ENCODE results near the gene DDR1.
A peak's percentile ranks its signal among the peaks of the same experiment; 100 is the strongest.
"Not testable (repeated sequence)": the region's sequence is repeated elsewhere in the genome, so short reads cannot be mapped to it uniquely, and the experiment has no call there.

DDR1 gene

DNA sequence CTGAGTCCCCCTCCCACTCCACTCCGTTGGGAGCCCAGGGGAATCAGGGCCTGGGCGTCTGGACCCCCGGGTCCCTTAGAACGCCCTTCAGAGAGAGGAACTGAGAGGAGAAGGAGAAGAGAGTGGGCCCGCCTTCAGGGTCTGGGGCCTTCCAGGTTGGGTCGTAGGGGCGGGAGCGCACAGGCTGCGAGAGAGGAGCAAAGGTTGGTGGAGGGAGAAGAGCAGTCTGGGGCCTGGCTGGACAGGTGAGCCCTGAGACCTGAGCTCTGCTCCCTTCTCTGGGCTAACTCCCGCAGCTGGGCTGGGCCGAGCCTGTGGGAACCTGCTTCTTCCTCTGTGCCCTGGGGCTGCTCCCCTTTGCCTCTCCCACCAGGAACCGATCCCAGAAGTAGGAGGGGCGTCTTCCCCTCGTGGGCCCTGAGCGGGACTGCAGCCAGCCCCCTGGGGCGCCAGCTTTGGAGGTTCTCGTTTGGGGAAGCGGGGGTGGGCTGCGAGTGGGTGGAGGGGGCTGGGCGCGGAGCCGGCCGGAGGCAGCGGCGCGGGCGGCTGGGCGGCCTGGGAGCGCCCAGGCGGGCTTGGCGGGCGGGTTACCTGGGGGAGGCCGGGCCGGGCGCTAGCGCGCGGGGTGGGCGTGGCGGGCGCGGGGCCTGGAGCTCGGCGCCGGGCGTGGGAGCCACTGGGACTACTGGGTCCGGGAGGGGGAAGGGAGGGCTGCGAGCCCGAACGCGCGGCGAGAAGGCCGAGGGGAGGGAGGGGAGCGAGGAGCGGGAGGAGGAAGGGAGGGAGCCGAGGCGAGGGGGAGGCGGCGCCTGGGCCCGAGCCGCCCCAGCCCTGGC, at the start of gene DDR1:
DDR1 (plus strand) TSS at position 835 of the 836 bp plus-strand sequence. CDS start 4,211 bp downstream, outside the sequence.
- peak in 12 of 14 donors; percentile 60 to 94 (median 83) for DNase-seq

DNA sequence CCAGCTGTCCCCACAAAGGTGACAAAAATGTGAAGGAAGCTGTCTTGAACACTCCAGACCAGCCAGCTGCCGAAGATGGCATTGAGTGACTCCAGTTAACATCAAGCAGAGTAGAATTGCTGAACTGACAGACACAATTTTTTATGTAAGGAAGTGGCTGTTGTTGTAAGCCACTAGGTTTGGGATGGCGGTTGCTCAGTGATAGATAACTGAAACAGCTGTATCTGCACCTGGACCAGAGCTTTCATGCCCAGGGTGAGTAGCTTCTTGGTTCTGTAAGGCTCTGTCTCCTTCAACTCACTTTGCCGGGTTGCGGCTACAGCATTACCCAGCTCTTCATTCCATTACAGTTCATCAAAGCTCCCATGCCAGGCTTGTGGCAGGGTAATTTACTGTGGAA, 49.7 kb upstream of the DDR1 start:
- no peak for DNase-seq

DNA sequence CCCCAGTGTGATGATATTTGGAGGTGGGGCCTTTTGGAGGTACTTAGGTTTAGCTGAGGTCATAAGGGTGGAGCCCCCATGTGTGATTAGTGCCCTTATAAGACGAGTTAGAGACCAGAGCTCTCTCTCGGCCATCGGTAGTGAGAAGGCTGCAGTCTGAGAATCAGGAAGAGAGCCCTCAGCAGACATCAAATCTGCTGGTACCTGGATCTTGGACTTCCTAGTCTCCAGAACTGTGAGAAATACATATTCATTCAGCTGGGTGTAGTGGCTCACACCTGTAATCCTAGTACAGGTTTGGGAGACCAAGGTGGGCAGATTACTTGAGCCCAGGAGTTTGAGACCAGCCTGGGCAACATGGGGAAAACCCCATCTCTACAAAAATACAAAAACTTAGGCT, 48.7 kb upstream of the DDR1 start:
- DNase-seq: no peak

DNA sequence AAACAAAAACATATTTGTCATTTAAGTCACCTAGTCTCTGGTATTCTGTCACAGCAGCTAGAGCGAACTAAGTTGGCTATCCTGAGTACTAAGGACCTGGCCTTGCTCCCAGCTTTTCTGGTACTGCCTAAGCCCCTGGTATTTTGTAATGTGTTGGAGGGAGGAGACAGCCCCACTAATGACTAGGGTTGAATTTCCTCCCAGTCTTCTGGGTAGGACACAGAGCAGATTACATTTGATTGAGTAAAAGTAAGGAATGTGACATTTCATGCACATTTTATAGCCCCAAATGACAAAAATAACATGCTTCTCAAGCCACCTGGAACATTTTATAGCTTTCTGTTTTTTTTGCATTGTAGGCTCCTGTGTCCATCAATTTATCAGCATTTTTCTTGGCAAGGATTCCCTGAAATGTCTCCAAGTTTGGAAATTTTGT, 47.9 kb upstream of the DDR1 start:
- DNase-seq: peak in 2 of 14 donors; percentile 6 to 8

DNA sequence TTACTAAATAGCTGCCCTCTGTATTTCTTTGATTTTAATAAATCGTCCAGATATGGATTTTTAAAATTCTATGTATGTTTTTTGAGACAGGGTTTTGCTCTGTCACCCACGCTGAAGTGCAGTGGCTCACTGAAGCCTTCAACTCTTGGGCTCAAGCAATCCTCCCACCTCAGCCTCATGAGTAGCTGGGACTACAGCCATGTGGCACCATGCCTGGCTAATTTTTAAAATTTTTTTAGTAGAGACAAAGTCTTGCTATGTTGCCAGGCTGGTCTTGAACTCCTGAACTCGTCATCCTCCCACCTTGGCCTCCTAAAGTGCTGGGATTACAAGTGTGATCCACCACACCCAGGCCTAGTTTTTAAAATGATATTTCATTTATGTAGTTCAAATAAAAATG, 47.4 kb upstream of the DDR1 start:
- no peak for DNase-seq

DNA sequence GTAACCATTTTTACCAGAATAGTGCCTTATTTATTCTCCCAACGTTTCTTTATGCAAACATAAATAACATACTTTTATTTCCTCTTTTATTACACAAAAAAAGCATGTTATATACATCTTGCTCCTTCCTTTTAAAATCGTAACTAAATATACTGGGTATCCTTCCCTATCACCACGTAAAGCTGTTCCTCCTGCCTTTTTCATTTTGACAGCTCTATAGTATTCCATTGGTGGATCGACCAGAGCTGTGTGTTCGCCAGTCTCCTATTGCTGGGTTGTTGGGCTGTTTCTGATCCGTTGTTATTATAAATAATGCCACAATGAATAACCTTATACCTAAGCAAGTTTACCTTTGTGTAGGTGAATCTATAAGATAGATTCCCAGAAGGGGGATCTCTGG, 46.9 kb upstream of the DDR1 start:
- no peak for DNase-seq

DNA sequence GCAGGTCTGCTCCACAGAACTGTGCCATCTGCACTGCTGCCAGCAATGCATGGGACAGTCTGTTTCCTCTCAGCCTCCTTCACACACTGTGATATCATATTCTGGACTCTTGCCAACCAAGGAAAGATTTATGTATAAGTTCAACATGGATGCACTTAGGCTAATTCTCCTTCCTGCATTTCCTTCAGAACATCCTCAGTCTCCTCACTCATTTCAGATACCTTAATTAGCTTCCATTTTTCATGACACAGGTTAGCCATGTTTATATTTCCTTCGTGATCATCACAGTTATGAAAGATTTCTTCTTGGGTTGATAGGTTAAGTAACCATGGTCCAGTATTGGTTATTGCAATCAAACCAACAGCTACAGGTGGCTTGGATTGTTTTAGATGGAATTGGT, 46.4 kb upstream of the DDR1 start:
- DNase-seq: no peak

DNA sequence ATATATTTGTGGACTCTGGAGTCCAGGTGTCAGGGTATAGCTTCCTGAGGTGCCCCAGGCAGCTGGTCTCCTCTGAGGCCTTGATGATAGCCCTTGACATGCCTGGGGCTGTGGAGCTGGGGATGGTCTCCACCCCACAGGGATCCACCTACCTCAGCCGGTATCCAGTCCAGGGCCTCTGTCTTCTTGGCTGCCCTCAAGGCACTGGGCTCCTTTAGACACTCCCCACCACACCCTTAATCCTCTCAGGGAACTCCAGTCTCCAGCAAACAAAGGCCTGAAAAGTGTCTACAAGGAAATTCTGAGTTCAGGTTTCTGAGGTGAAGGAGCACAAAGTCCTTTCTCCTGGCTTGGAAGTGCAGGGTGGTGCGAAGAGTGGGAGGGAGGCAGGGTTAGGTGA, 44.6 kb upstream of the DDR1 start:
- DNase-seq: no peak

DNA sequence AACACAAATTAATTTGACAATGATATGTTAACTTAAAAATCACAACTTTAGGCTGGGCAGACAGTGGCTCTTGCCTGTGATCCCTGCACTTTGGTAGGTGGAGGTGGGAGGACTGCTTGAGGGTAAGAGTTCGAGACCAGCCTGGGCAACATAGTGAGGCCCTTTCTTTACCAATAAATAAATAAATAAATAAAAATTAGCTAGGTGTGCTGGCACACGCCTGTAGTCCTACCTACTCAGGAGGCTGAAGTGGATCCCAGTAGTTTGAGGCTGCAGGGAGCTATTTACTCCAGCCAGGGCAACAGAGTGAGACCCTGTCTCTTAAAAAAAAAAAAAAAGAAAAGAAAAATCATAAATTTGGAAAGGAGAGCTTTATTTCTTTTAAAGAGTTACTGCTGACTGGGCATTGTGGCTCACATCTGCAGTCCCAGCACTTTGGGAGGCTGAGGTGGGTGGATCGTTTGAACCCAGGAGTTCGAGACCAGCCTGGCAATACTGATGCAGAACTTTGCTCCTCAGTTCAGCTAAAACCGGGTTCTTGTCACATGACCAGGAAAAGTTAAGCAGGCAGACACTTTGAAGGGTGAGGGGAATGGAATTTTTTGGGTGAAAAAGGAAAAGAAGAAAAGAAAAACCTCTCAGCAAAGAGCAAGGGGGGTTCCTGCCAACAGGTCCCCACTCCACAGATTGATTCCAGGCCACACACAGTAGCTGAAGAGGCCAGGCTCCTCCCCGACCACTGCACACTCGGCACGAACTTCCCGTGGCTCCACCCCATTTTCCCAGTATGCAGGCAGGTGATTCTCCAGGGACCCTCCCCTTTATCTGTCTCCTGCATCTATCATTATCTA, 44.0 kb upstream of the DDR1 start:
- DNase-seq: no peak

DNA sequence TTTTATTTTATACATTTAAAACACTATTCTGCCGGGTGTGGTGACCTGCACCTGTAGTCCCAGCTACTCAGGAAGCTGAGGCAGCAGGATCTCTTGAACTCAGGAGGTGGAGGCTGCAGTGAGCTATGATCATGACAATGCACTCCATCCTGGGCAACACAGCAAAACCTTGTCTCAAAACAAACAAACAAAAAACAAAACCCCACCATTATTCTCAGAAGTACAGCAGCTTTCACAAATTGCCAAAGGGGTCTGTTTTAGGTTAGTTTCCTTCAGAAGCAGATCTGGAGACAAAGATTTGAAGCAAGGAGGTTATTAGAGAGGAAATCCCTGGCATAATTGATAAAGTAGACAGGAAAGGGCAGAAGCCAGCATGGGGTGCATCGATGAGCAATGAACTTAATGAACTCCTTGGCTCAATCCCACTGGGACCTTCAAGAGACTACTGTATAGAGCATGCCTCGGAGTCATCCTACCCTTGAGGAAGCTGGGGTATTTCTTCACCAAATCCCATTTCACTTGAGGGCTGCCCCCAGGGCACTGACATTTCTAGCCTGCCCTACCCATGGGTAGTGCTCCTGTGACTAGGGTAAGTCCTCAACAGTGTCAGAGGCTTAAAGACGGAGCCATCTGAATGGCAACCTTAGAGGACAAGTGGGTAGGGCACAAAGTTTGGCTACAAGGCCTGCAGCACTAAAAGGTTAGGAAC, 43.2 kb upstream of the DDR1 start:
- no peak for DNase-seq

DNA sequence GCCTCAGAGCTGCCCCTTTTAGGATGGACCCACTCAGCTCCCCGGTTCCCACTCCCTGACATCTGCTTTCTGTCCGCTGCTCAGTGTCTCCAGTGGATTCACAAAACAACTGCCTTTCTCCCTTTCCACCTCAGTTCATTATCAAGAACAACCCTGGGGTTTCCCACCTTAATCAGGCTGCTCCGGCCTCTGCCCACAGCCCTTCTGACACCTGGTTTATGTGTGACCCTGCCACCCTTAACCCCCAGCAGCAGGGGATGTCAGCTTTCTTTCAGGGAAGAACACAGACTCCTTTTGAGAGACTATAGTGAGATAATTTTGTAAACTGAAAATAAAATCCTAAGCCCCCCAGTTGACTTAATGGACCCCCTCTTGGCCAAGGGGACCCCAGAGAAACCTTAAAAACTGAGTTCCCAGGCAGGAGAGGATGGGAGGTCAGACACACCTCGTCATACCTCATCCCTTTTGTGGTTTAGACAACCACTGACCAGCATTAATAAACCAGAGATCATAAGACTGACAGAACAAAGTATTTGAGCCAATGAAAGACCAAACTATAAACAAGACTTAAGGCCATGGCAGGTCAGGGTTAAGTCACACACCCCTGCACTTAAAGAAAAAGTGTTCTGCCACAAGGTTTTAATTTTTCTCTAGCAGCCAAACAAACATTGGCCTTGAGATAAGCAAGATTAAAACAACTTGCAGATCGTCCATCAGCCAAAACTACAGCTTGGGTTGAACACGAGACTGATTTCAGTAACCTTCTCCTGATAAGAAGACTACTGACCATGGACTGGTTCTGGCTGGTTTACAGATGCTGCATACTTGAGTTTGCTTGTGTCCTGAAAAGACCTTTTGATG, 42.4 kb upstream of the DDR1 start:
- no peak for DNase-seq

DNA sequence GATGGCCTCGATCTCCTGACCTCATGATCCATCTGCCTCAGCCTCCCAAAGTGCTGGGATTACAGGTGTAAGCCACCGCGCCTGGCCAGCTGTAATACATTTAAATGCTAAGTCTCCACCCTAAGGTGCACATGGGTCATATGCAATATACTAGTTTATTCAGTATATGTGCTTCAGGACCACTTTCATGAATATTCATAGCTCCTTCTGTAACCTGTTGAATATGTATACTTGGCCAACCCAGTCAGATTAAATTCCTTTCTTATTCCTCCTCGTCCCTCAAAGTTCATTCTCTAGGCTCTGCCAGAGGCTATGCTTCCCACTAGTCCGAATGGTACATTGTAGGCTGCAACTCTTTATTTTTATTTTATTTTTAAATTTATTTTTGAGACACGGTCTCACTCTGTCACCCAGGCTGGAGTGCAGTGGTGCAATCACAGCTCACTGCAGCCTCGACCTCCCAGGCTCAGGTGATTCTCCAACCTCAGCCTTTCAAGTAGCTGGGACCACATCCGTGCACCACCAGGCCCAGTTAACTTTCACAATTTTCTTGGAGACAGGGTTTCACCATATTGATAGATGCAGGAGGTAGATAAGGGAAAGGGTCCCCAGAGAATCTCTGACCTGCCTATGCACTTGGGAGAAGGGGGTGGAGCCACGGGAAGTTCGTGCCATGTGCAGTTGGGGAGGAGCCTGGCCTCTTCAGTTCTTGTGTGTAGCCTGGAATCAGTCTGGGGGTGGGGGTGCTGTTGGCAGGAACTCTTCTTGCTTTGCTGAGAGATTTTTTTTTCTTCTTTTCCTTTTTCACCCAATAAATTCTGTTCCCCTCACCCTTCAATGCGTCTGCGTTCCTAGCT, 41.3 kb upstream of the DDR1 start:
- DNase-seq: no peak

DNA sequence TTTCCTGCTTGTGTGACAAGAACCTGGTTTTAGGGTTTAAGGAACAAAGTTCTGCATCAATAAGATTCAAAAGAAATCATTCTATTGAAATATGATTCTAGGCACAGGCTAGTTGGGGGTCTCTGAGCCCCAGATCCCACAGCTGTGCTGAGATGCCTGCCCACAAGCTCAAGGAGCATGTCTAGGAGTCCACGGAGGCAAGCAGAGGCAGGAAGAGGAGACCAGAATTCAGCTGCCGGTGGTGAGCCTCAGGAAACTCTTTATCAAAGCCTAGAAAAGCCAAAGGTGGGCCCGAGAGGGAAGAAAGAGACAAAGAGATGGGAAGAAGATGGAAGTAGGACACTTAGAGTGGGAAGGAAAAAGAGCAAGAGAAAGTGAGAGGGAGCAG, 40.7 kb upstream of the DDR1 start:
- DNase-seq: no peak

DNA sequence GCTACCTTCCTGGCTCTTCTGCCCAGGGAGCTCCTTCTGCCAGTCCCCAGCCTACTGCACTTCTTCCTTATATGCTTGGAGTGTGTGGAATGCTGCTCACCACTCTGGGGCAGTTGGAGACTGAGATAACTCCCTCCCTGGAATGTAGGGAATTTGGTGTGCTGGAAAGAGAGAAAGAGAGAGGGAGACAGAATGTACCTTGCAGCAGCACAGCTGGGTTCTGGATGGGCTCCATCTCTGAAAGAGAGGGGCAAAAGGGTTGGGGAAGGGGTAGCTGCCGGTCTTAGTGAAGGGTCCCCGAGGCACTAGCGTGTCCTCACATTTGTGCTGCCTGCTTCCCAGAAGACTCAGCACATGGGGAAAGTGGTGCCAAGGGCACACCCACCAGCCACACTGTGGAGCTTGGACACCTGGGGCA, 40.2 kb upstream of the DDR1 start:
- no peak for DNase-seq

DNA sequence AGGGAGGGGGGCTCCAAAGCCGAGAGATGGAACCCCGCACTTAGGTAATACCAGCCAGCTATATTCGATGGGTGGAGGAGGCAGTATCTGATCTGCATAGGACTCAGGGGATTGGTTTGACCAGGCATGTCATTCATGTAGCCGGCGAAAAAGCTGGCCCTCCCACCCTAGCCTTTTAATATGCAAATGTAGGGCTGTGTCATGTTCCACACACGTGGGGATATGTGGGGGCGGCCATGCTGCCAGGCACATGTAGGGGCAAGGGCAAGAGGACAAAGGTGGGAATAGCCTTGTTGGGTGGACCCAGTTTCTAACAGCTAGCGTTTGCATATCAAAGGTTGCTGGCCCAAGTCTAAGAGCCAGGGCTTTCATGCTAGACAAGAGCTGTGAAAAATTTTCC, 39.1 kb upstream of the DDR1 start:
- no peak for DNase-seq

DNA sequence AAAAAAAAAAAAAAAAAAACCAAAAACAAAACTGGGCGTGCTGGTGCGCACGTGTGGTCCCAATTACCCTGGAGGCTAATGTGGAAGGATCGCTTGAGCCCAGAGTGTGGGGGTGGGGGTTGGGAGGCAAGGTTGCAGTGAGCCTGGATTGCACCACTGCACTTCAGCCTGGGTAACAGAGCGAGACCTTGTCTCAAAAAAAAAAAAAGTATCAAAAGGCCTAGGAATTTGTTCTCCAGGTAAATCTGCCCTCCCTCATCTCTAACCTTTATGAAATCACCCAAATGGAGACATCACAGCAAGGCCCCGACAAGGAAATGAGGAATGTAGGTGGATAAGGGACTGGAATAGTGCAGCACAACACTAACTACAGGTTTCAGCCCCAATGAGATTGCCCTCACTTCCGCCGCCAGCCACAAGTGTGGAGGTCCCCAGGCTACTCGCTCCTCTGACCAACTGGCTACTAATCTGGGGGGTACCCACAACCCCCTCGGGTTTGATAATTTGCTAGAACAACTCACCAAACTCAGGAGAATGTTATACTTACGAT, 36.8 kb upstream of the DDR1 start:
- no peak for DNase-seq

DNA sequence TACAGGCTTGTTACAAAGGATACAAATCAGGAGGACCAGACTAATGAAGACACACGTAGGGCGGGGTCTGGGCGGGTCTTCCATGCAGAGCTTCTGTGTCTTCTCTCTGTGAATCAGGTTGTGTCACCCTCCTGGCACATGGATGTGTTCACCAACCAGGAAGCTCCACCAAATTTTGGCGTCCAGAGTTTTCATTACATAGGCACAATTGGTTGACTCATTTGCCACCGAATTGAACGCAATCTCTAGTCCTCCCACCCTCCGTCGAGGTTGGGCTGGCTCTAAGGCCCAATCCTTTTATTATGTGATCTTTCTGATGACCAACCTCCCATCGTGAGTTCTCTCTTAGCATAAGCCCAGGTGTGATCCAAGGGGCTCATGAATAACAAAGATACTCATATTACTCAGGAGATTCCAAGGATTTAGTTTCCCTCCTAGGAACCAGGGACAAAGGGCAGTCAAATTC, 36.3 kb upstream of the DDR1 start:
- no peak for DNase-seq

DNA sequence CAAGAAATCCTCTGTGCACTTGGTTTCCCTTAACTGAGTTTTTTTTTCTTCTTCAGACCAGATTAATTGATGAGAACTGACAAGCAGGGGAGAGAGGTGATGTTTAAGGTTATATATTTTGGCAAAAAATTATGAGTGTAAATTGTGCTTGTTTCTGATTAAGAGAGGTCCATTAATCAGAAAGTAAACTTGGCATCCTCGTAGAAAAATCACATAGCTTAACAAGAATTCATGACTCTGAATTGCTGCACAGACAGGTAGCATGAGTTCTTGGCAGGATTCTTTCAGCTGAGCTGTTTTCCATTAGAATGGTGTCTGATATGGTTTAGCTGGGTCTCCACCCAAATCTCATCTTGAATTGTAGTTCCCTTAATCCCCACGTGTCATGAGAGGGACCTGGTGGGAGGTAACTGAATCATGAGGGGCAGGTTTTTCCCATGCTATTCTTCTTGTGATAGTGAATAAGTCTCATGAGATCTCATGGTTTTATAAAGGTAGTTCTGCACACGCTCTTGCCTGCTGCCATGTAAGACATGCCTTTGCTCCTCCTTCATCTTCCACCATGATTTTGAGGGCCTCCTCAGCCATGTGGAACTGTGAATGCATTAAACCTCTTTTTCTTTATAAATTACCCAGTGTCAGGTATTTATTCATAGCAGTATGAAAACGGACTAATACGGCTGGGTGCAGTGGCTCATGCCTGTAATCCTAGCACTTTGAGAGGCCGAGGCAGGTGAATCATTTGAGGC, 34.2 kb upstream of the DDR1 start:
- DNase-seq: no peak

DNA sequence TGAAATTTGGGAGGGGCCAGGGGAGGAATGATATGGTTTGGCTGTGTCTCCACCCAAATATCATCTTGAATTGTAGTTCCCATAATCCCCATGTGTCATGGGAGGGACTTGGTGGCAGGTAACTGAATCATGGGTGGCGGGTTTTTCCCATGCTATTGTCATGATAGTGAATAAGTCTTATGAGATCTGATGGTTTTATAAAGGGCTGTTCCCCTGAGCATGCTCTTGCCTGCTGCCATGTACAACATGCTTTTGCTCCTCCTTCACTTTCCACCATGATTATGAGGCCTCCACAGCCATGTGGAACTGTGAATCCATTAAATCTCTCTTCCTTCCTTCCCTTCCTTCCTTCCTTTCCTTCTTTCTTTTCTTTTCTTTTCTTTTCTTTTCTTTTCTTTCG, 31.9 kb upstream of the DDR1 start:
- DNase-seq: not testable (repeated sequence)

All from C1 segment of cervical spinal cord (tissue), 14 donors.